Vagina (tissue), 2 donors: ENCODE results near the gene FAF1.

Experiments
- POLR2AphosphoS5 ChIP-seq, 2 donors: sonication (generic); formaldehyde crosslinking; IDR thresholded peaks; one replicate each; pipeline ENCODE4 v1.9.0; 2017; ENCODE audit warnings: antibody characterized with exemption in 2 of 2, mild to moderate bottlenecking in 2 of 2, low read depth in 1 of 2; ENCODE audit not compliant: insufficient read depth in 1 of 2
- TF ChIP-seq, protein P1 (sequence below), 3 experiments: fragments of 450-650 bp in 2 of 3; fragments of 200-600 bp in 1 of 3; sonication (generic) in 1 of 3; IDR thresholded peaks; one replicate each; pipeline ENCODE4 v1.5.1; 2017 to 2019; ENCODE audit warnings: antibody characterized with exemption in 3 of 3, mild to moderate bottlenecking in 2 of 3, moderate library complexity in 2 of 3

DNA sequence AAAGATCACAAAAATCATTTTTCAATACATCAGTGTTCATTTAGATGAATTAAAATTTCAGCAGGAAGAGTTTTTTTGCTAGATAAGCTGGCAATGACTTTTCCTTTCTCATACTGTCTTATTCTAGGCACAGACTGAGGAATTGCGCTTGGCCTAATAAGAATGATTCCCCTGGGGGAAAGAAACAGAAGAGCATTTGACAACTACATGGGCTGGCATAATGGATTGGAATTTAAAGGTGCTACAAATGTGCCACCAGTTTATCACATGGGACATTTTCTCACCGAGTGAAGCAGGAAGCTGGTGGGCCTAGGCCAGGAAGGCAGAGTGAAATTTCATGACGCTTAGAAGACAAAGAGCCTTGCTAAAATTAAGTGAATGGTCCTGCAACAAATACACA is 49.3 kb upstream of the FAF1 start:
- TF ChIP-seq POLR2AphosphoS5 (IDR thresholded peaks at IDR 0.05; ENCODE audit: insufficient read depth in 1 of 2, low read depth in 1 of 2), result no peak
- TF ChIP-seq, protein P1, sequence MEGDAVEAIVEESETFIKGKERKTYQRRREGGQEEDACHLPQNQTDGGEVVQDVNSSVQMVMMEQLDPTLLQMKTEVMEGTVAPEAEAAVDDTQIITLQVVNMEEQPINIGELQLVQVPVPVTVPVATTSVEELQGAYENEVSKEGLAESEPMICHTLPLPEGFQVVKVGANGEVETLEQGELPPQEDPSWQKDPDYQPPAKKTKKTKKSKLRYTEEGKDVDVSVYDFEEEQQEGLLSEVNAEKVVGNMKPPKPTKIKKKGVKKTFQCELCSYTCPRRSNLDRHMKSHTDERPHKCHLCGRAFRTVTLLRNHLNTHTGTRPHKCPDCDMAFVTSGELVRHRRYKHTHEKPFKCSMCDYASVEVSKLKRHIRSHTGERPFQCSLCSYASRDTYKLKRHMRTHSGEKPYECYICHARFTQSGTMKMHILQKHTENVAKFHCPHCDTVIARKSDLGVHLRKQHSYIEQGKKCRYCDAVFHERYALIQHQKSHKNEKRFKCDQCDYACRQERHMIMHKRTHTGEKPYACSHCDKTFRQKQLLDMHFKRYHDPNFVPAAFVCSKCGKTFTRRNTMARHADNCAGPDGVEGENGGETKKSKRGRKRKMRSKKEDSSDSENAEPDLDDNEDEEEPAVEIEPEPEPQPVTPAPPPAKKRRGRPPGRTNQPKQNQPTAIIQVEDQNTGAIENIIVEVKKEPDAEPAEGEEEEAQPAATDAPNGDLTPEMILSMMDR (IDR thresholded peaks at IDR 0.05), result no peak
